Nephron progenitor cell (in vitro differentiated cells): ENCODE measurements around the gene TRPV4.

Source experiments
- DNase-seq: peaks from one replicate; pipeline ENCODE4 v3.0.0; 2021
- H3K27ac Mint-ChIP-seq: 2 replicates; pipeline ENCODE4 v1.8.0; 2021; ENCODE audit warnings: mild to moderate bottlenecking, moderate library complexity, mixed read lengths
- H3K27me3 Mint-ChIP-seq: 2 replicates; pipeline ENCODE4 v1.8.0; 2021; ENCODE audit warnings: mild to moderate bottlenecking, low read depth, mixed read lengths; ENCODE audit not compliant: poor library complexity
- H3K36me3 Mint-ChIP-seq: 2 replicates; pipeline ENCODE4 v1.8.0; 2021; ENCODE audit warnings: low read depth, mixed read lengths
- H3K4me1 Mint-ChIP-seq: 2 replicates; pipeline ENCODE4 v1.8.0; 2021; ENCODE audit warnings: mixed read lengths
- H3K4me3 Mint-ChIP-seq: 2 replicates; pipeline ENCODE4 v1.8.0; 2021; ENCODE audit warnings: mild to moderate bottlenecking, moderate library complexity, mixed read lengths
- H3K9me3 Mint-ChIP-seq: 2 replicates; pipeline ENCODE4 v1.8.0; 2021; ENCODE audit warnings: mild to moderate bottlenecking, moderate library complexity, mixed read lengths
- TF ChIP-seq, protein P1 (sequence below): fragments of 200-600 bp; sonication (generic); IDR thresholded peaks from 2 replicates; pipeline ENCODE4 v1.5.0; 2021; ENCODE audit warnings: antibody characterized with exemption

The TRPV4 gene

DNA sequence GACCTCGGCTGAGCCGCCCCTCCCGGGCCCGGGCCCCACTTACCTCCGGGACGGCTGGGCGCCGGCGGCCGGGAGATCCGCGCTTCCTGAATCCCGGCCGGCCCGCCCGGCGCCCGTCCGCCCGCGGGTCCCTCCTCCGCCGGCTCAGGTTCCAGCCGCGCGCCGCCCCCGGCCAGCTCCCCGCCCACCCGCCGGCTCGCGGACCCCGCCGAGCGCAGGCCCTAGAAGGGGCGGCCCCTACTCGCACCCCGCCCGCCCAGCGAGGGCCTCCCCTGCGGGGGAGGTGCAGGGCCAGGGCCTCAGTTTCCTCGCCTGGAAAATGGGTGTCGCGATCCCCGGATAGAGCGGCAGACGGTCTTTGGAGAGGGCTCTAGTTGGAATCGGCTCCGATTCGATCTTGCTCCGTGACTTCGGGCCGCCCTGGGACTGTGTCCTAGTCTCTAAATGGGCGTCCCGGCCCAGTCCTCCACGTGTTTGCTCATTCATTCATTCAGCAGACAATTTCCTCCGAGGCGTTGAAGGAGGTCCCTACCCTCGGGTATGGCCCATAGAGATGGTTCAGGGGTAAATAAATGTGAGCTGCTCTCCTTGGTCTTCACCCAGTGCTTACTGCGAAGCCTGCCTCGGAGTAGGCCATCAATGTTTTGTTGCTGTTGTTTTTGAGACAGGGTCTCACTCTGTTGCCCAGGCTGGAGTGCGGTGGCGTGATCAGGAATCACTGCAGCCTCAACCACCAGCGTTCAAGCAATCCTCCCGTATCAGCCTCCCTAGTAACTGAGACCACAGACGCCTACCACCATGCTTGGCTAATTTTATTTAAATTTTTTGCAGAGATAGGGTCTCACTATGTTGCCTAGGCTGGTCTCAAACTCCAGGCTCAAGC is at the start of gene TRPV4:
Gene TRPV4, minus strand, starts transcription at position 92 of the 883 bp plus-strand sequence. CDS start 18,602 bp downstream, outside the sequence.
- peak within 1 kb of the TSS; percentile 75 for H3K4me3 Mint-ChIP-seq
- peaks cover 26% of the 10 kb centered on the region for H3K4me1 Mint-ChIP-seq
- no peaks in the 10 kb centered on the region for H3K9me3 Mint-ChIP-seq
- TF ChIP-seq, protein P1, sequence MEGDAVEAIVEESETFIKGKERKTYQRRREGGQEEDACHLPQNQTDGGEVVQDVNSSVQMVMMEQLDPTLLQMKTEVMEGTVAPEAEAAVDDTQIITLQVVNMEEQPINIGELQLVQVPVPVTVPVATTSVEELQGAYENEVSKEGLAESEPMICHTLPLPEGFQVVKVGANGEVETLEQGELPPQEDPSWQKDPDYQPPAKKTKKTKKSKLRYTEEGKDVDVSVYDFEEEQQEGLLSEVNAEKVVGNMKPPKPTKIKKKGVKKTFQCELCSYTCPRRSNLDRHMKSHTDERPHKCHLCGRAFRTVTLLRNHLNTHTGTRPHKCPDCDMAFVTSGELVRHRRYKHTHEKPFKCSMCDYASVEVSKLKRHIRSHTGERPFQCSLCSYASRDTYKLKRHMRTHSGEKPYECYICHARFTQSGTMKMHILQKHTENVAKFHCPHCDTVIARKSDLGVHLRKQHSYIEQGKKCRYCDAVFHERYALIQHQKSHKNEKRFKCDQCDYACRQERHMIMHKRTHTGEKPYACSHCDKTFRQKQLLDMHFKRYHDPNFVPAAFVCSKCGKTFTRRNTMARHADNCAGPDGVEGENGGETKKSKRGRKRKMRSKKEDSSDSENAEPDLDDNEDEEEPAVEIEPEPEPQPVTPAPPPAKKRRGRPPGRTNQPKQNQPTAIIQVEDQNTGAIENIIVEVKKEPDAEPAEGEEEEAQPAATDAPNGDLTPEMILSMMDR, result no peak
- H3K27ac Mint-ChIP-seq, result no peak within 1 kb of the TSS
- no peaks in the 10 kb centered on the region for H3K36me3 Mint-ChIP-seq
- H3K27me3 Mint-ChIP-seq, result peaks cover 6% of the 10 kb centered on the region
- peak; percentile 79 for DNase-seq

- TF ChIP-seq, protein P1, result no peak
- Mint-ChIP-seq H3K27me3 (peaks cover 12% of the 10 kb centered on the region), H3K27ac (no peak overlapping the region), H3K4me1 (peaks cover 38% of the 10 kb centered on the region), H3K4me3 (peak overlapping the region; percentile 85), H3K9me3 (no peaks in the 10 kb centered on the region), H3K36me3 (no peaks in the 10 kb centered on the region)
- DNase-seq, result no peak
Measured at GRCh38 chr12:109881752-109882151, 48.6 kb upstream of the TRPV4 start.

DNA sequence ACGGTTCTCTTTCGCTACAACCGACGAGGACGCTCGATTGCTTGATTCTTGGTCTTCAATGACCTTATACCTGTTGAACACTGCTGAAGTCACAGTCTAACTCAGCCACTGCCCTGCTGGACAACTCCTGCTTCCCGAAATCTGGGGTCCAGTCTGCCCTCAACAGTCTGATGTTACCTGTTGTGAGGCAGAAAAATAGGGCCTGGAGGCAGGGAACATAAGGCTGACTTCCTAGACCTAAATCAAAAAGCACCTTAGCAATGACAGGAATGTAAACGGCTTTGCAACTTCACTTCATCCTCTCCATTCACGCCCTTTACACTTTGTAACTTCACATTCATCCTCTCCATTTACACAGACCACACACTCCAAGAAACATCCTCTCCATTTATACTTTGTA is 47.7 kb upstream of the TRPV4 start:
- Mint-ChIP-seq H3K9me3 (no peaks in the 10 kb centered on the region), H3K36me3 (no peaks in the 10 kb centered on the region), H3K27ac (no peak overlapping the region), H3K4me3 (peak overlapping the region; percentile 85), H3K4me1 (peaks cover 42% of the 10 kb centered on the region), H3K27me3 (peaks cover 12% of the 10 kb centered on the region)
- TF ChIP-seq, protein P1, result no peak
- DNase-seq, result no peak

- no peak within 1 kb of the TSS for H3K27ac Mint-ChIP-seq
- no peaks in the 10 kb centered on the region for H3K9me3 Mint-ChIP-seq
- peaks cover 49% of the 10 kb centered on the region for H3K4me1 Mint-ChIP-seq
- no peaks in the 10 kb centered on the region for H3K36me3 Mint-ChIP-seq
- TF ChIP-seq, protein P1, result no peak
- peak; percentile 90 for DNase-seq
- peaks cover 15% of the 10 kb centered on the region for H3K27me3 Mint-ChIP-seq
- H3K4me3 Mint-ChIP-seq, result peak within 1 kb of the TSS; percentile 97
Measured at GRCh38 chr12:109880043-109880931, 47.1 kb upstream of the TRPV4 start, which contains the start of gene GLTP. Gene GLTP, minus strand, starts transcription at chr12:109880541. Its CDS starts 167 bp downstream, at chr12:109880374.

GRCh38 chr12:109879351-109880042 is 46.3 kb upstream of the TRPV4 start:
- H3K9me3 Mint-ChIP-seq, result no peaks in the 10 kb centered on the region
- H3K4me1 Mint-ChIP-seq, result peaks cover 55% of the 10 kb centered on the region
- peaks cover 15% of the 10 kb centered on the region for H3K27me3 Mint-ChIP-seq
- H3K4me3 Mint-ChIP-seq, result peak overlapping the region; percentile 97
- TF ChIP-seq, protein P1, result no peak
- no peaks in the 10 kb centered on the region for H3K36me3 Mint-ChIP-seq
- no peak for DNase-seq
- no peak overlapping the region for H3K27ac Mint-ChIP-seq
